Measurements from ENCODE around the gene RPL36A. TPM values are rescaled to one million over a fixed set of nuclear protein-coding genes. Genes with fewer than 3 reads are reported as not detected.

Gene RPL36A
- total RNA-seq, 1 donor from 2014 or later, result 110 TPM

GRCh38 chrX:101409043-101409442, 18.2 kb downstream of the RPL36A start:
- Mint-ChIP-seq H3K36me3 (ENCODE audit: low read depth) (peaks cover 2% of the 10 kb centered on the region), H3K4me1 (ENCODE audit: low read depth) (peaks cover 22% of the 10 kb centered on the region), H3K4me3 (ENCODE audit: unreplicated experiment) (peak overlapping the region; percentile 83), H3K9me3 (ENCODE audit: low read depth) (peaks cover 1% of the 10 kb centered on the region), H3K27ac (ENCODE audit: unreplicated experiment) (peak overlapping the region; percentile 98), H3K27me3 (ENCODE audit: low read depth) (no peaks in the 10 kb centered on the region)
- TF ChIP-seq CTCF (IDR thresholded peaks at IDR 0.05), result no peak
- no peak for DNase-seq (ENCODE audit: low spot score)

- TF ChIP-seq CTCF (IDR thresholded peaks at IDR 0.05), result no peak
- H3K4me1 Mint-ChIP-seq (ENCODE audit: low read depth), result peaks cover 25% of the 10 kb centered on the region
- H3K9me3 Mint-ChIP-seq (ENCODE audit: low read depth), result no peaks in the 10 kb centered on the region
- DNase-seq (ENCODE audit: low spot score), result no peak
- H3K4me3 Mint-ChIP-seq (ENCODE audit: unreplicated experiment), result peak overlapping the region; percentile 44
- peak overlapping the region; percentile 79 for H3K27ac Mint-ChIP-seq (ENCODE audit: unreplicated experiment)
- peaks cover 2% of the 10 kb centered on the region for H3K36me3 Mint-ChIP-seq (ENCODE audit: low read depth)
- H3K27me3 Mint-ChIP-seq (ENCODE audit: low read depth), result no peaks in the 10 kb centered on the region
Observed at GRCh38 chrX:101410461-101410860, 19.6 kb downstream of the RPL36A start.

GRCh38 chrX:101411984-101412383, 21.2 kb downstream of the RPL36A start:
- DNase-seq (ENCODE audit: low spot score), result no peak
- no peak for TF ChIP-seq CTCF (IDR thresholded peaks at IDR 0.05)
- H3K36me3 Mint-ChIP-seq (ENCODE audit: low read depth), result peaks cover 2% of the 10 kb centered on the region
- H3K27me3 Mint-ChIP-seq (ENCODE audit: low read depth), result no peaks in the 10 kb centered on the region
- no peak overlapping the region for H3K27ac Mint-ChIP-seq (ENCODE audit: unreplicated experiment)
- H3K9me3 Mint-ChIP-seq (ENCODE audit: low read depth), result no peaks in the 10 kb centered on the region
- peaks cover 22% of the 10 kb centered on the region for H3K4me1 Mint-ChIP-seq (ENCODE audit: low read depth)
- no peak overlapping the region for H3K4me3 Mint-ChIP-seq (ENCODE audit: unreplicated experiment)

GRCh38 chrX:101415180-101416145, 24.7 kb downstream of the RPL36A start:
- no peak for DNase-seq (ENCODE audit: low spot score)
- peak; percentile 90 for TF ChIP-seq CTCF (IDR thresholded peaks at IDR 0.05)
- H3K4me1 Mint-ChIP-seq (ENCODE audit: low read depth), result peaks cover 32% of the 10 kb centered on the region
- H3K4me3 Mint-ChIP-seq (ENCODE audit: unreplicated experiment), result no peak overlapping the region
- H3K9me3 Mint-ChIP-seq (ENCODE audit: low read depth), result no peaks in the 10 kb centered on the region
- H3K36me3 Mint-ChIP-seq (ENCODE audit: low read depth), result peaks cover 2% of the 10 kb centered on the region
- peak overlapping the region; percentile 55 for H3K27ac Mint-ChIP-seq (ENCODE audit: unreplicated experiment)
- no peaks in the 10 kb centered on the region for H3K27me3 Mint-ChIP-seq (ENCODE audit: low read depth)

GRCh38 chrX:101416691-101417090, 25.9 kb downstream of the RPL36A start:
- no peak for TF ChIP-seq CTCF (IDR thresholded peaks at IDR 0.05)
- H3K36me3 Mint-ChIP-seq (ENCODE audit: low read depth), result peaks cover 2% of the 10 kb centered on the region
- H3K4me1 Mint-ChIP-seq (ENCODE audit: low read depth), result peaks cover 27% of the 10 kb centered on the region
- H3K27ac Mint-ChIP-seq (ENCODE audit: unreplicated experiment), result peak overlapping the region; percentile 22
- H3K9me3 Mint-ChIP-seq (ENCODE audit: low read depth), result no peaks in the 10 kb centered on the region
- H3K4me3 Mint-ChIP-seq (ENCODE audit: unreplicated experiment), result no peak overlapping the region
- no peaks in the 10 kb centered on the region for H3K27me3 Mint-ChIP-seq (ENCODE audit: low read depth)
- no peak for DNase-seq (ENCODE audit: low spot score)
